Ishikawa (cell line): ENCODE data around the gene EPB41L4B.

ENCODE experiments used
- FOXM1 ChIP-seq: IDR thresholded peaks from 2 replicates; pipeline ENCODE4 v1.6.1; 2012; ENCODE audit warnings: low read depth, borderline replicate concordance
- RAD21 ChIP-seq: IDR thresholded peaks from 2 replicates; pipeline ENCODE4 v1.6.1; 2012; ENCODE audit warnings: low read depth
- REST ChIP-seq: IDR thresholded peaks from 2 replicates; pipeline ENCODE4 v1.6.1; 2012; ENCODE audit warnings: low read depth, mild to moderate bottlenecking

- TF ChIP-seq RAD21 (no peak), FOXM1 (no peak), REST (no peak)
These were observed 71.2 kb downstream of the EPB41L4B start for GRCh38 chr9:109249615-109250014.
